HG03066 (cell line): ENCODE data around the gene RBM38.

Experiments
- ATAC-seq: cut with Tn5 transposase; IDR thresholded peaks from one replicate; pipeline ENCODE4 v1.9.1; 2021; ENCODE audit warnings: low read depth; ENCODE audit not compliant: unreplicated experiment

The RBM38 gene

GRCh38 chr20:57433657-57434389 is 42.6 kb downstream of the RBM38 start:
- ATAC-seq: no peak

- no peak for ATAC-seq
Measured at GRCh38 chr20:57434390-57434700, 43.1 kb downstream of the RBM38 start.

GRCh38 chr20:57435105-57435497 is 43.9 kb downstream of the RBM38 start:
- no peak for ATAC-seq

- ATAC-seq: no peak
Measured at GRCh38 chr20:57435498-57436222, 44.5 kb downstream of the RBM38 start.

GRCh38 chr20:57436223-57436545 is 45.0 kb downstream of the RBM38 start:
- ATAC-seq: no peak

GRCh38 chr20:57437267-57437666 is 46.1 kb downstream of the RBM38 start:
- ATAC-seq: no peak

- ATAC-seq: no peak
Measured at GRCh38 chr20:57437672-57438330, 46.6 kb downstream of the RBM38 start.

- no peak for ATAC-seq
Measured at GRCh38 chr20:57438552-57438951, 47.4 kb downstream of the RBM38 start.

- no peak for ATAC-seq
Measured at GRCh38 chr20:57439432-57439831, 48.2 kb downstream of the RBM38 start.

- no peak for ATAC-seq
Measured at GRCh38 chr20:57439993-57440392, 48.8 kb downstream of the RBM38 start.

- ATAC-seq: no peak
Measured at GRCh38 chr20:57440678-57441509, 49.7 kb downstream of the RBM38 start.

- no peak for ATAC-seq
Measured at GRCh38 chr20:57441510-57442154, 50.4 kb downstream of the RBM38 start.

- ATAC-seq: no peak
Measured at GRCh38 chr20:57442158-57442887, 51.1 kb downstream of the RBM38 start.

- ATAC-seq: no peak
Measured at GRCh38 chr20:57442888-57443239, 51.7 kb downstream of the RBM38 start.

- no peak for ATAC-seq
Measured at GRCh38 chr20:57443349-57444265, 52.4 kb downstream of the RBM38 start.

GRCh38 chr20:57444394-57445048 is 53.3 kb downstream of the RBM38 start:
- ATAC-seq: no peak

- no peak for ATAC-seq
Measured at GRCh38 chr20:57445298-57445697, 54.1 kb downstream of the RBM38 start.

GRCh38 chr20:57445774-57446173 is 54.6 kb downstream of the RBM38 start:
- ATAC-seq: no peak
